IMR-90 (cell line): Measurements from ENCODE around the gene PTPRCAP. TPM values are rescaled to one million over a fixed set of nuclear protein-coding genes. Genes with fewer than 3 reads are reported as not detected.

ENCODE experiments used
- ATAC-seq: fragments of 200-7000 bp; cut with Tn5 transposase; 2 replicates; pipeline ENCODE4 v1.9.1; 2020; ENCODE audit warnings: low read depth, mild to moderate bottlenecking, moderate library complexity
- BruUV-seq: library from RNA; stranded (reverse); fragments of 400-500 nt; replicated peaks from 2 replicates; lab custom pipeline; 2021; lab: Mats Ljungman, UMichigan
- CTCF ChIA-PET: fragments of 300-600 bp; formaldehyde crosslinking; extraction: SDS; loops from one replicate; lab custom pipeline; 2021; ENCODE audit warnings: antibody characterized with exemption; lab: Yijun Ruan, JAX
- POLR2A ChIA-PET: fragments of 300-600 bp; sonication (Branson Sonifier 250); formaldehyde crosslinking; loops from one replicate; lab custom pipeline; 2022; ENCODE audit warnings: antibody characterized with exemption; ENCODE audit not compliant: unreplicated experiment; lab: Charles Lee
- DNase-seq: peaks from one replicate; pipeline ENCODE4 v3.0.0; 2013
- H2AFZ ChIP-seq: replicated peaks from 2 replicates; pipeline ENCODE3; 2013; ENCODE audit warnings: low read length, mild to moderate bottlenecking; ENCODE audit not compliant: poor library complexity
- H2AK5ac ChIP-seq: 2 replicates; pipeline ENCODE4 v1.6.1; 2013; ENCODE audit warnings: low read depth, low read length, inconsistent platforms
- H2AK9ac ChIP-seq: replicated peaks from 2 replicates; pipeline ENCODE3; 2013; ENCODE audit warnings: mild to moderate bottlenecking, low read depth, low read length, moderate library complexity; ENCODE audit not compliant: poor library complexity
- H2BK120ac ChIP-seq: 2 replicates; pipeline ENCODE4 v1.6.1; 2013; ENCODE audit warnings: low read depth, low read length, inconsistent platforms
- H2BK15ac ChIP-seq: 3 replicates; pipeline ENCODE4 v1.6.1; 2013; ENCODE audit warnings: low read depth, low read length, inconsistent platforms
- H2BK20ac ChIP-seq: 2 replicates; pipeline ENCODE4 v1.6.1; 2013; ENCODE audit warnings: low read depth, mild to moderate bottlenecking, inconsistent platforms, low read length, moderate library complexity
- H2BK5ac ChIP-seq: 2 replicates; pipeline ENCODE4 v1.6.1; 2013; ENCODE audit warnings: mild to moderate bottlenecking, low read depth, low read length, inconsistent platforms; ENCODE audit not compliant: poor library complexity, severe bottlenecking
- H3K14ac ChIP-seq: replicated peaks from 2 replicates; pipeline ENCODE4 v1.6.1; 2013; ENCODE audit warnings: low read depth, low read length, inconsistent platforms
- H3K18ac ChIP-seq: 2 replicates; pipeline ENCODE4 v1.6.1; 2013; ENCODE audit warnings: low read depth, low read length, control low read depth
- H3K23ac ChIP-seq: 2 replicates; pipeline ENCODE4 v1.6.1; 2013; ENCODE audit warnings: low read depth, low read length, inconsistent platforms
- H3K27ac ChIP-seq: 2 replicates; pipeline ENCODE4 v1.5.1; 2013; ENCODE audit warnings: mild to moderate bottlenecking, control low read depth, low read length; ENCODE audit not compliant: insufficient read depth
- H3K27me3 ChIP-seq: 2 replicates; pipeline ENCODE4 v1.6.1; 2013; ENCODE audit warnings: low read length; ENCODE audit not compliant: control insufficient read depth, insufficient read depth
- H3K36me3 ChIP-seq: 2 replicates; pipeline ENCODE4 v1.6.1; 2013; ENCODE audit warnings: low read length, mixed read lengths; ENCODE audit not compliant: control insufficient read depth, insufficient read depth
- H3K4ac ChIP-seq: 2 replicates; pipeline ENCODE4 v1.6.1; 2013; ENCODE audit warnings: low read depth, low read length, inconsistent platforms
- H3K4me1 ChIP-seq: 2 replicates; pipeline ENCODE4 v1.6.1; 2013; ENCODE audit warnings: low read length, mixed read lengths; ENCODE audit not compliant: control insufficient read depth, insufficient read depth
- H3K4me2 ChIP-seq: 2 replicates; pipeline ENCODE4 v1.6.1; 2013; ENCODE audit warnings: low read depth, mild to moderate bottlenecking, control low read depth, low read length, moderate library complexity
- H3K4me3 ChIP-seq: 2 replicates; pipeline ENCODE4 v1.5.1; 2013; ENCODE audit warnings: low read depth, mild to moderate bottlenecking, control low read depth, low read length, moderate library complexity; ENCODE audit not compliant: insufficient read depth
- H3K56ac ChIP-seq: 2 replicates; pipeline ENCODE4 v1.6.1; 2013; ENCODE audit warnings: low read length, inconsistent platforms; ENCODE audit not compliant: insufficient read depth; ENCODE audit errors: extremely low read depth
- H3K79me1 ChIP-seq, 2 experiments: 2 replicates each; pipeline ENCODE4 v1.6.1; 2013; ENCODE audit warnings: low read length in 2 of 2, inconsistent platforms in 1 of 2, low read depth in 1 of 2
- H3K9ac ChIP-seq: 2 replicates; pipeline ENCODE4 v1.6.1; 2013; ENCODE audit warnings: low read depth, low read length, control low read depth
- H3K9me1 ChIP-seq: 2 replicates; pipeline ENCODE4 v1.6.1; 2013; ENCODE audit warnings: low read length, inconsistent platforms; ENCODE audit not compliant: insufficient read depth
- H3K9me3 ChIP-seq: 2 replicates; pipeline ENCODE4 v1.6.1; 2013; ENCODE audit warnings: low read length; ENCODE audit not compliant: control insufficient read depth, insufficient read depth
- H4K20me1 ChIP-seq: 2 replicates; pipeline ENCODE4 v1.6.1; 2013; ENCODE audit warnings: low read length, inconsistent platforms; ENCODE audit not compliant: insufficient read depth
- H4K5ac ChIP-seq: 2 replicates; pipeline ENCODE4 v1.6.1; 2013; ENCODE audit warnings: mild to moderate bottlenecking, low read depth, low read length, control low read depth
- H4K8ac ChIP-seq, 2 experiments: 2 replicates each; pipeline ENCODE4 v1.6.1; 2013; ENCODE audit warnings: low read depth in 2 of 2, low read length in 2 of 2, control low read depth in 1 of 2, inconsistent platforms in 1 of 2
- H4K91ac ChIP-seq: 2 replicates; pipeline ENCODE4 v1.6.1; 2013; ENCODE audit warnings: low read depth, low read length, inconsistent platforms; ENCODE audit not compliant: insufficient read depth
- CEBPB ChIP-seq: IDR thresholded peaks from 2 replicates; pipeline ENCODE4 v1.6.1; 2012; ENCODE audit warnings: low read depth, low read length, improper control_type of control experiment
- ELK1 ChIP-seq: fragments of 150-350 bp; IDR thresholded peaks from 2 replicates; pipeline ENCODE4 v1.6.1; 2016; ENCODE audit warnings: low read depth, mild to moderate bottlenecking, low read length, moderate library complexity, borderline replicate concordance
- FOS ChIP-seq: fragments of 150-350 bp; IDR thresholded peaks from 2 replicates; pipeline ENCODE4 v1.6.1; 2016; ENCODE audit warnings: low read depth, low read length
- MAFK ChIP-seq: IDR thresholded peaks from 2 replicates; pipeline ENCODE4 v1.6.1; 2012; ENCODE audit warnings: low read depth, low read length, improper control_type of control experiment
- MXI1 ChIP-seq: IDR thresholded peaks from 2 replicates; pipeline ENCODE4 v1.6.1; 2012; ENCODE audit warnings: low read depth, mild to moderate bottlenecking, low read length, moderate library complexity, borderline replicate concordance
- NFE2L2 ChIP-seq: fragments of 150-350 bp; IDR thresholded peaks from 2 replicates; pipeline ENCODE4 v1.6.1; 2016; ENCODE audit warnings: low read depth, mild to moderate bottlenecking, low read length
- POLR2A ChIP-seq: IDR thresholded peaks from 2 replicates; pipeline ENCODE4 v1.6.1; 2012; ENCODE audit warnings: mild to moderate bottlenecking, low read depth, low read length
- RAD21 ChIP-seq: IDR thresholded peaks from 2 replicates; pipeline ENCODE4 v1.6.1; 2012; ENCODE audit warnings: low read length, improper control_type of control experiment
- RCOR1 ChIP-seq: IDR thresholded peaks from 2 replicates; pipeline ENCODE4 v1.6.1; 2012; ENCODE audit warnings: mild to moderate bottlenecking, low read length, improper control_type of control experiment; ENCODE audit not compliant: insufficient replicate concordance
- USF2 ChIP-seq: fragments of 150-350 bp; IDR thresholded peaks from 2 replicates; pipeline ENCODE4 v1.6.1; 2017; ENCODE audit warnings: mild to moderate bottlenecking, antibody characterized with exemption, low read length, low read depth
- WGBS, 2 experiments: methylation state at CpG; one replicate each; pipeline versions ENCODE4 v1.1.5 to v1.1.7; 2013; ENCODE audit warnings: missing lambda C conversion rate in 2 of 2; ENCODE audit not compliant: insufficient read length in 1 of 2; ENCODE audit errors: extremely low coverage in 2 of 2; 5-methylcytosine and 5-hydroxymethylcytosine counted together
- dilution Hi-C: fragments of 300-500 bp; cut with HindIII; formaldehyde crosslinking; loops from one replicate; pipeline ENCODE4 v1.14.3; 2018; ENCODE audit warnings: low sequenced_read_pairs; ENCODE audit not compliant: unreplicated experiment
- in situ Hi-C: fragments of 300-500 bp; cut with MboI; formaldehyde crosslinking; loops from 3 replicates; pipeline ENCODE4 v1.14.3; 2019; ENCODE audit warnings: low sequenced_read_pairs, inconsistent platforms, mixed read lengths
- intact Hi-C: fragments of 100-400 bp; cut with micrococcal nuclease; formaldehyde crosslinking; loops from 2 replicates; pipeline ENCODE4 v1.10.0; 2022
- polyA plus RNA-seq, 3 experiments: library from polyadenylated mRNA; depleted of rRNA; stranded (reverse); fragments of >200 nt; gene quantifications; 2 replicates each; pipeline ENCODE4 v1.2.3, GENCODE V29; 2012; ENCODE audit warnings: low replicate concordance in 1 of 3
- total RNA-seq: library from RNA; depleted of rRNA; stranded (reverse); fragments of >200 nt; gene quantifications from 2 replicates; pipeline ENCODE4 v1.2.3, GENCODE V29; 2012

Gene PTPRCAP
- total and polyA plus RNA-seq, 2 of the 4 experiments (the other 2 are of a cell fraction): 0.24 TPM; not detected in 1

GRCh38 chr11:67411785-67412152 is 25.7 kb downstream of the PTPRCAP start:
- H3K18ac ChIP-seq: no peak overlapping the region
- H3K27ac ChIP-seq: no peak overlapping the region
- intact Hi-C loops (no loop called here), dilution Hi-C loops (no loop called here), in situ Hi-C loops (no loop called here)
- no peak overlapping the region for H3K9ac ChIP-seq
- H3K79me1 ChIP-seq: no peaks in the 10 kb centered on the region
- ChIA-PET POLR2A (no interaction called here), CTCF (no interaction called here)
- peaks cover 61% of the 10 kb centered on the region for H3K27me3 ChIP-seq
- no peaks in the 10 kb centered on the region for H3K9me1 ChIP-seq
- no peaks in the 10 kb centered on the region for H3K4me1 ChIP-seq
- no peak overlapping the region for H2AK5ac ChIP-seq
- ATAC-seq (no peak), DNase-seq (no peak)
- H4K91ac ChIP-seq: no peak overlapping the region
- H2BK20ac ChIP-seq: no peak overlapping the region
- H3K4me3 ChIP-seq: no peak overlapping the region
- WGBS, 2 experiments: 82% methylated on average over 6 of the region's 7 CpGs; no CpG with 5 or more reads in 1 of the 2 experiments
- H3K14ac ChIP-seq: no peak overlapping the region
- no peak overlapping the region for H3K4me2 ChIP-seq
- no peak overlapping the region for H3K23ac ChIP-seq
- no peak overlapping the region for H2BK15ac ChIP-seq
- no TSS peak for BruUV-seq
- H4K5ac ChIP-seq: no peak overlapping the region
- no peak overlapping the region for H2AFZ ChIP-seq
- H4K20me1 ChIP-seq: no peaks in the 10 kb centered on the region
- H2AK9ac ChIP-seq: no peak overlapping the region
- H3K9me3 ChIP-seq: no peaks in the 10 kb centered on the region
- H2BK5ac ChIP-seq: no peak overlapping the region
- H4K8ac ChIP-seq: no peak overlapping the region
- H2BK120ac ChIP-seq: no peak overlapping the region
- H3K56ac ChIP-seq: no peak overlapping the region
- TF ChIP-seq RAD21 (no peak), FOS (no peak), MXI1 (no peak), MAFK (no peak), POLR2A (no peak), USF2 (no peak), ELK1 (no peak), CEBPB (no peak), RCOR1 (no peak), NFE2L2 (no peak)
- H3K4ac ChIP-seq: no peak overlapping the region
- no peaks in the 10 kb centered on the region for H3K36me3 ChIP-seq
